Thyroid gland (tissue), 4 donors: ENCODE measurements around the gene DNM2. TPM values are rescaled to one million over a fixed set of nuclear protein-coding genes. Genes with fewer than 3 reads are reported as not detected.

Source experiments
- DNase-seq, 2 donors: peaks; one replicate each; pipeline ENCODE4 v3.0.0-alpha.2; 2019
- H3K27ac ChIP-seq, 3 donors: fragments of 200-600 bp; sonication (generic); 1 replicate in 2 of 3; 2 replicates in 1 of 3; pipeline ENCODE4 v1.5.1; 2016 to 2019; ENCODE audit warnings: mild to moderate bottlenecking in 1 of 3, moderate library complexity in 1 of 3
- H3K27me3 ChIP-seq: fragments of 200-600 bp; sonication (generic); one replicate; pipeline ENCODE4 v1.5.1; 2019
- H3K36me3 ChIP-seq, 2 donors: fragments of 200-600 bp; sonication (generic); one replicate each; pipeline ENCODE4 v1.5.1; 2016 to 2019
- H3K4me1 ChIP-seq, 2 donors: fragments of 200-600 bp; sonication (generic); one replicate each; pipeline ENCODE4 v1.5.1; 2017 to 2019
- H3K4me3 ChIP-seq, 3 donors: fragments of 200-600 bp; sonication (generic); replicated peaks in 1 of 3; 1 replicate in 2 of 3; 2 replicates in 1 of 3; pipeline ENCODE4 v1.5.1; 2016; ENCODE audit warnings: mild to moderate bottlenecking in 1 of 3
- H3K9me3 ChIP-seq: fragments of 200-600 bp; sonication (generic); one replicate; pipeline ENCODE4 v1.5.1; 2017
- POLR2A ChIP-seq, 2 donors: fragments of 450-650 bp; IDR thresholded peaks; one replicate each; pipeline ENCODE4 v1.6.1; 2017; ENCODE audit warnings: antibody characterized with exemption in 2 of 2, mild to moderate bottlenecking in 2 of 2, moderate library complexity in 1 of 2
- WGBS, 2 donors: methylation state at CpG; one replicate each; pipeline ENCODE4 v1.1.5; 2017; 5-methylcytosine and 5-hydroxymethylcytosine counted together
- intact Hi-C: fragments of 100-400 bp; cut with DNase I; formaldehyde crosslinking; loops from one replicate; pipeline ENCODE4 v1.15.1; 2023
- total RNA-seq, 4 donors: library from RNA; depleted of rRNA; stranded (reverse); fragments of >200 nt; gene quantifications; one replicate each; pipeline ENCODE4 v1.2.3, GENCODE V29; 2016
- TF ChIP-seq, protein P1 (sequence below), 6 experiments: fragments of 200-600 bp in 3 of 6; fragments of 450-650 bp in 3 of 6; sonication (generic) in 3 of 6; IDR thresholded peaks; one replicate each; pipeline ENCODE4 v1.5.1; 2016 to 2019; ENCODE audit warnings: antibody characterized with exemption in 6 of 6, mild to moderate bottlenecking in 2 of 6, inconsistent platforms in 1 of 6, moderate library complexity in 1 of 6

Gene DNM2
- total RNA-seq, 4 donors from 2014 or later, result 95.1 to 155 (median 120) TPM

DNA sequence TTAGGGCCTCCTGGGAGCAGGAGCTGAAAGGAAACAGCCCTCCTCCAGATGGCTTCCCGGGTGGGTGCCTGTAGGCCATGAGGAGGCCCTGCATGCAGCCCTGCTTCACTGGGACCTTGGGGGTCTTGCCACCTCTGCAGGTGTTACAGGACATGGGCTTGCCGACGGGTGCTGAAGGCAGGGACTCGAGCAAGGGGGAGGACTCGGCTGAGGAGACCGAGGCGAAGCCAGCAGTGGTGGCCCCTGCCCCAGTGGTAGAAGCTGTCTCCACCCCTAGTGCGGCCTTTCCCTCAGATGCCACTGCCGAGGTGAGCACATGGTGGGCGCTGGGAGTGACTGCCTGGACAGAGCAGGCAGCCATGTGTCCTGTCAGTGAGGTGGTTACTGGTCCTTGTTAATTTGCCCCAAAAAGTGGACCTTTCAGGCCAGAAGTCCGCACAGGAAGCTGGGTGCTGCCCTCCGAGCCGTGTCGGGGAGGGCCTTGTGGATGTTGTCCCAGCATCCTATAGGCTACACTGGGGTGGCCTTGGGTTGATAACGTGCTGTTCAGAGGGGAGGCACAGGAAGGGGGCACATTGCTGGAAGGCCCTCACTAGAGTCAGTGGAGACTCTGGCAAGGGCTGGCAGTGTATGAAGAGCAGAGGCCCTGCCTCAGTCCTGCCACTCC, 35.3 kb upstream of the DNM2 start:
- no peak overlapping the region for H3K4me3 ChIP-seq
- no peaks in the 10 kb centered on the region for H3K4me1 ChIP-seq
- H3K9me3 ChIP-seq, result no peaks in the 10 kb centered on the region
- H3K27ac ChIP-seq, result no peak overlapping the region
- 94 to 95% methylated on average over 11 to 14 of the region's 15 CpGs for WGBS, 2 donors
- no peak for DNase-seq
- H3K36me3 ChIP-seq, result peaks cover 95 to 97% of the 10 kb centered on the region in 2 donors
- no peaks in the 10 kb centered on the region for H3K27me3 ChIP-seq
- intact Hi-C loops, result no loop called here
- TF ChIP-seq, protein P1, sequence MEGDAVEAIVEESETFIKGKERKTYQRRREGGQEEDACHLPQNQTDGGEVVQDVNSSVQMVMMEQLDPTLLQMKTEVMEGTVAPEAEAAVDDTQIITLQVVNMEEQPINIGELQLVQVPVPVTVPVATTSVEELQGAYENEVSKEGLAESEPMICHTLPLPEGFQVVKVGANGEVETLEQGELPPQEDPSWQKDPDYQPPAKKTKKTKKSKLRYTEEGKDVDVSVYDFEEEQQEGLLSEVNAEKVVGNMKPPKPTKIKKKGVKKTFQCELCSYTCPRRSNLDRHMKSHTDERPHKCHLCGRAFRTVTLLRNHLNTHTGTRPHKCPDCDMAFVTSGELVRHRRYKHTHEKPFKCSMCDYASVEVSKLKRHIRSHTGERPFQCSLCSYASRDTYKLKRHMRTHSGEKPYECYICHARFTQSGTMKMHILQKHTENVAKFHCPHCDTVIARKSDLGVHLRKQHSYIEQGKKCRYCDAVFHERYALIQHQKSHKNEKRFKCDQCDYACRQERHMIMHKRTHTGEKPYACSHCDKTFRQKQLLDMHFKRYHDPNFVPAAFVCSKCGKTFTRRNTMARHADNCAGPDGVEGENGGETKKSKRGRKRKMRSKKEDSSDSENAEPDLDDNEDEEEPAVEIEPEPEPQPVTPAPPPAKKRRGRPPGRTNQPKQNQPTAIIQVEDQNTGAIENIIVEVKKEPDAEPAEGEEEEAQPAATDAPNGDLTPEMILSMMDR (IDR thresholded peaks at IDR 0.05), result no peak
- no peak for TF ChIP-seq POLR2A (IDR thresholded peaks at IDR 0.05)

DNA sequence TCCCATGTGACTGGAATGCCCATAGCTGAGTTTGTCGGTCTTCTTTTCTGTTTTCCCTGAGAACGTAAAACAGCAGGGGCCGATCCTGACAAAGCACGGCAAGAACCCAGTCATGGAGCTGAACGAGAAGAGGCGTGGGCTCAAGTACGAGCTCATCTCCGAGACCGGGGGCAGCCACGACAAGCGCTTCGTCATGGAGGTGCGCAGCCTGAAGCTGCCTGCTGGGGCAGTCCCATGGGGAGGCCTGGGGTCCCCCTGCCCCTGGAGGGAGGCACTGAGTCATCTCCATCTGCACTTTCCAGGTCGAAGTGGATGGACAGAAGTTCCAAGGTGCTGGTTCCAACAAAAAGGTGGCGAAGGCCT, 34.8 kb upstream of the DNM2 start:
- no peak overlapping the region for H3K4me3 ChIP-seq
- no peaks in the 10 kb centered on the region for H3K9me3 ChIP-seq
- WGBS, 2 donors, result 93 to 94% methylated on average over 12 to 15 of the region's 15 CpGs
- intact Hi-C loops, result no loop called here
- H3K27ac ChIP-seq, result no peak overlapping the region
- TF ChIP-seq, protein P1 (IDR thresholded peaks at IDR 0.05), result no peak
- no peak for TF ChIP-seq POLR2A (IDR thresholded peaks at IDR 0.05)
- no peaks in the 10 kb centered on the region for H3K27me3 ChIP-seq
- H3K4me1 ChIP-seq, result no peaks in the 10 kb centered on the region
- peaks cover 95 to 97% of the 10 kb centered on the region in 2 donors for H3K36me3 ChIP-seq
- no peak for DNase-seq

DNA sequence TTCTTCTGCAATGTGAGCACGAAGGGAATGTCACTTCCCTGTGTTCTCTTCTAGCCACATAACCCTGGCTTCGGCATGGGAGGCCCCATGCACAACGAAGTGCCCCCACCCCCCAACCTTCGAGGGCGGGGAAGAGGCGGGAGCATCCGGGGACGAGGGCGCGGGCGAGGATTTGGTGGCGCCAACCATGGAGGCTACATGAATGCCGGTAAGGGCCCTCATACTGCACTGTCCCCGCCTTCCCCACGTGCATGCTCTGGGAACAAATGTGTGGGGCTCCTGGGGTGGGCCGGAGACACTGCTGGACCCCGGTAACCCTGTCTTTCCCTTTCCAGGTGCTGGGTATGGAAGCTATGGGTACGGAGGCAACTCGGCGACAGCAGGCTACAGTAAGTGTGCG, 34.3 kb upstream of the DNM2 start:
- H3K4me3 ChIP-seq, result no peak overlapping the region
- WGBS, 2 donors, result 89 to 95% methylated on average over 16 to 18 of the region's 21 CpGs
- no peaks in the 10 kb centered on the region for H3K9me3 ChIP-seq
- no peaks in the 10 kb centered on the region for H3K4me1 ChIP-seq
- H3K36me3 ChIP-seq, result peaks cover 95 to 96% of the 10 kb centered on the region in 2 donors
- intact Hi-C loops, result no loop called here
- H3K27me3 ChIP-seq, result no peaks in the 10 kb centered on the region
- H3K27ac ChIP-seq, result no peak overlapping the region
- DNase-seq, result no peak
- no peak for TF ChIP-seq POLR2A (IDR thresholded peaks at IDR 0.05)
- TF ChIP-seq, protein P1 (IDR thresholded peaks at IDR 0.05), result no peak

DNA sequence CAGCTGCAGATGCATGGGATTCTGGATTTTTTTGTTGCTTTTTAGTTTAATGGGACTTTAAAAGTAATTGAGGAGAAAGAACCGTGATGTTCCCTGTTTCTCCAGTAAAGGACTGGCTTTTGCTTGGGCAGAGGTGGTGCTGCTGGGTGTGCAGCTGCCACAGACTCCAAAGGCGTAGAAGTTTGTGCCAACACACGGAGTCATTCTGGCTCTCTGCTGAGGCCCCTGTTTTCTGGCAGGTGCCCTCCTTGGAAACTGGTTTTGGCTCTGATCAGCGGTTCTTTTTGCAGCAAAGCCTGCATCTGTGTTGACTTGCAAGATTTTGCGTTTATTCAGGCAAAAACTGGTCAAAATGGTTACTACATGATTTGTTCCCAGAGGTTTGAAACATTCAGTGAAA, 32.7 kb upstream of the DNM2 start:
- Histone ChIP-seq H3K4me1 (no peaks in the 10 kb centered on the region), H3K36me3 (peaks cover 95 to 96% of the 10 kb centered on the region in 2 donors), H3K27me3 (no peaks in the 10 kb centered on the region), H3K4me3 (no peak overlapping the region), H3K27ac (no peak overlapping the region), H3K9me3 (no peaks in the 10 kb centered on the region)
- TF ChIP-seq POLR2A (IDR thresholded peaks at IDR 0.05), result no peak
- TF ChIP-seq, protein P1 (IDR thresholded peaks at IDR 0.05), result no peak
- 88 to 89% methylated on average over 5 of the region's 5 CpGs for WGBS, 2 donors
- DNase-seq, result no peak
- intact Hi-C loops, result no loop called here

DNA sequence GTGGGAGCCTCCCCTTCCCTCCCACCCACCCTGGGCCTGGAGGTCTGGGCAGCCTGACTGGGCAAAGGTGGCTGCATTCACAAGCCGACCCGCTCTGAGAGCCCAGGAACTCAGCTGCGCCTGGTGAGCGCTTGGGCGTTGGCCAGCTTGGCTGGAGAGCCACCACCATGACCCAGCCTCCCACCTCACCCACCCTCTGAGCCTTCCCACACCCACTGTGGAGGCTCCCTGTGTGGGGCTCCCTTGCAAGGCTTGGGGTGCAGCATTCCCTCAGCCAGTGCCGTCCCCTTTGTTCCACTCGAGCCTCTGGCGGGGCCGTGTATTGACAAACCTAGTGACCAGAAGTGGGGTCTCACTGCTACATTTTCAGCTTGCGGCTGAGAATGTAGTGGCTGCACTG, 31.7 kb upstream of the DNM2 start:
- no peaks in the 10 kb centered on the region for H3K9me3 ChIP-seq
- TF ChIP-seq, protein P1 (IDR thresholded peaks at IDR 0.05), result no peak
- no peak for TF ChIP-seq POLR2A (IDR thresholded peaks at IDR 0.05)
- intact Hi-C loops, result no loop called here
- no peaks in the 10 kb centered on the region for H3K4me1 ChIP-seq
- no peak overlapping the region for H3K4me3 ChIP-seq
- H3K36me3 ChIP-seq, result peaks cover 87 to 92% of the 10 kb centered on the region in 2 donors
- no peak overlapping the region for H3K27ac ChIP-seq
- DNase-seq, result no peak
- 85 to 93% methylated on average over 5 to 8 of the region's 10 CpGs for WGBS, 2 donors
- H3K27me3 ChIP-seq, result no peaks in the 10 kb centered on the region
